ENCODE data around the gene LMBR1L. TPM values are rescaled to one million over a fixed set of nuclear protein-coding genes. Genes with fewer than 3 reads are reported as not detected.

Gene LMBR1L
- total RNA-seq, 3 donors from 2014 or later = 27.5 to 35.5 (median 28.8) TPM

DNA sequence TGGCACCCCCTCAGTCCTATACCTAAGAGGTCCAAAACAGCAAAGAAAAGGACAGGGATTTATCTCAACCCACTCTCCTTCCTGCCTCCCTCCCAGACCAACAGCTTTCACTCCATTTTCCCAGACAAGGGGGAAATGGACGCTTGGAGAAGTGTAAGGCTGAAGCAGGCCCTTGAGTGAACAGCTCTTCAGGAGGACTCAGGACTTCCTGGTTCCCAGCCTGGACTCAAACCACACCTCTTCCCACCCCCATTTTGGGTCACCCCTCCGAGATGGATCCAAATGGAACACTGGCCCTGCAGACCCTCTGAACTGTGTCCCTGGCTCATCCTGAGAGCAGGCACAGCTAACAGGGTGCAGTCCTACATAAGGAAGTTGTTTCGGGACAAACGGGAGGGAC is 52.8 kb downstream of the LMBR1L start:
- H3K4me1 Mint-ChIP-seq (ENCODE audit: low read depth) = peaks cover 56% of the 10 kb centered on the region
- H3K9me3 Mint-ChIP-seq = no peaks in the 10 kb centered on the region
- DNase-seq (no peak), ATAC-seq (no peak)
- H3K4me3 Mint-ChIP-seq = peak overlapping the region; percentile 90
- peaks cover 15% of the 10 kb centered on the region for H3K36me3 Mint-ChIP-seq (ENCODE audit: insufficient read depth)
- H3K27me3 Mint-ChIP-seq (ENCODE audit: low read depth) = no peaks in the 10 kb centered on the region

DNA sequence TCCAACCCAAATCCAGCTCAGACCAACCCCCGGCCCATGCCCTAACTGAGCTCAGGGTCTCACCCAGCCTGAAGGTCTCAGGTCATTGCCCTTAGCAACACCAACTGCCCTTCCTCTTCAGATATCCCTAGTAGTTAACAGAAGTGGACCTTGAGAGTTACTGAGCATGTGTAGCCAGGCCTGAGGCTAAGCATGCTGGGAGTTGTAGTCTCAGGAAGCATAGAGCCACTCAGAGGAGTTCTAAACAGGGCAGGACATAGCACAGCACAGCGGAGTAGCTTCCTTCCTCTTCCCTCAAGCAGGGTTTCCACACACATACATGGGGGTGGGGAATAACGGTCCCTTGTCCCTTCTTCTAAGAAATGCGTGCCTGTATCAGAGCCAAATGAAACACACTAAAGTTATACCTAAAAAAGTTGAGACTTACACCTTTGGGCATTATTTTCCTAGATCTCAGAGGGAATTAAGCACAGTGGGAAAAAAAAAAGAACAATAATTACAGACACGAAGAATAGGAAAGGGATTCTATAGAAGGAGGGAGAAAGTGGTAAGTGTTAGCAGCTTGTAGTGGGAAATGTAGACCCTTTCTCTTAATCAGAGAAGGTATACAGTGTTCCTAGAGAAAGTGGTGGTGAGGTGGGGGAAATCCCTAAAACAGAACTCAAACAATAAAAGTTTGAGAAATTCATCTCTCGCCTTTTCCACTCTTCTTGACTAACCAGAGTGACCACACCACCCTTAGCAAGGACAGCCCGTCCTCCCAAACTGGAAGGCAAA is 54.5 kb downstream of the LMBR1L start:
- Mint-ChIP-seq H3K4me3 (peak overlapping the region; percentile 90), H3K9me3 (no peaks in the 10 kb centered on the region), H3K27me3 (ENCODE audit: low read depth) (no peaks in the 10 kb centered on the region), H3K36me3 (ENCODE audit: insufficient read depth) (peaks cover 29% of the 10 kb centered on the region), H3K4me1 (ENCODE audit: low read depth) (peaks cover 51% of the 10 kb centered on the region)
- ATAC-seq (peak; percentile 59 to 66), DNase-seq (peak; percentile 23)

DNA sequence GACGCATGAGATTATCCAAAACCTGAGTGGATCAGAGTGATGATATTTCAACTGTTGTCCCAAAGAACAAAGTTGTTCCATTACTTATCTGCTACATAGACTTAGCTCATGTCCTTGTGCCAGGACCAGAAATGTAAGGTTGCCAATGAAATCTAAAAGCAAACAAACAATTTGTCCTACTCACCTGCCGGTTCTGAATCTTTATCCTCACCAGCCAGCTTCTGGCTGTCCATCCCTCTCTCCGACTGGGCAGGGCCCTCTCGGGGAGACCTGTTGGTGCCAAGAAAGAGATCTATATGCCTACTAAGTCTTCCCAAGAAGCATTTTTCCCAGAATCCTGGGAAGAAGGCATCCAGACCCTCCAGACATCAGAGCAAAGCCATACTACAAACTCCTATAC is 55.6 kb downstream of the LMBR1L start:
- ATAC-seq (no peak), DNase-seq (no peak)
- peaks cover 35% of the 10 kb centered on the region for H3K36me3 Mint-ChIP-seq (ENCODE audit: insufficient read depth)
- no peaks in the 10 kb centered on the region for H3K27me3 Mint-ChIP-seq (ENCODE audit: low read depth)
- H3K4me3 Mint-ChIP-seq = no peak overlapping the region
- H3K4me1 Mint-ChIP-seq (ENCODE audit: low read depth) = peaks cover 48% of the 10 kb centered on the region
- H3K9me3 Mint-ChIP-seq = no peaks in the 10 kb centered on the region

DNA sequence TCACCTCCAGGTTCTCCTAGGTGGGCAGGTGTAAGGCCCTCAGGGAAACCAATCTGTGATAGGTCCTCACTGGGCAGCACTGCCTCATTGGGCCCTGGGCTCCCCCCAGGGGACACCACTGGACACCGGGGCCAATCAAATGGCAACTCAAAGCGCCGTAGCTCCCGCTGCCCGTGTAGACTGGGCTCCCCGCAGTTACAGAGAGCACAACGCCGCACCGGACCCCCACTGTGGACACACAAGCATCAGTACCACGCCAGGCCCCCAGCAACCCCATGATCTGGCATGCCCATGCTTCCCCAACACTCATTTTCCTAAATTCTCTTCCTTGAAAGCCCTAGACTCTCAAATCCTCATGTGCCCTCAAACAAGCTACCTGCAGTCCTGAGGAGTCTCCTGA is 56.1 kb downstream of the LMBR1L start:
- no peak for ATAC-seq
- Mint-ChIP-seq H3K4me1 (ENCODE audit: low read depth) (peaks cover 48% of the 10 kb centered on the region), H3K27me3 (ENCODE audit: low read depth) (no peaks in the 10 kb centered on the region), H3K4me3 (peak overlapping the region; percentile 7), H3K9me3 (no peaks in the 10 kb centered on the region), H3K36me3 (ENCODE audit: insufficient read depth) (peaks cover 35% of the 10 kb centered on the region)
- no peak for DNase-seq

DNA sequence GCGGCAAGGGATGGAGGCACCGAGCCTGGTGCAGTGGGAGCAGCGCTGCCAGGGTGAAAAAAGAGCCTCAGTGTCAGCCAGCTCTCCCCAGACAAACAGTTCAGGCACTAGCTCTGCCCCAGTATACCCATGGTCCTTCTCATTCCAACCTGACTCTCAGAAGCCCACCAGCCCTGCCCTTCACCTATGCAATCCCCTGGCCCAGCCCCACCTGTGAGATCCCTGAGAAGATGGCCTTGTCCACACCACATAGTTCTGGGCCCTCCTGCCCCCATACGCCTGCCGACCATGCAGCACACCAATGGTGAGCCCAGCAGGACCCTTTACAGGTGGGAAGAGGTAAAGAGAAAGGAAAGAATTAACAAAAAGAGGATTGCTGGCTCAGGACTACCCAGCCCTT is 56.6 kb downstream of the LMBR1L start:
- DNase-seq (no peak), ATAC-seq (no peak)
- H3K36me3 Mint-ChIP-seq (ENCODE audit: insufficient read depth) = peaks cover 35% of the 10 kb centered on the region
- H3K4me3 Mint-ChIP-seq = no peak overlapping the region
- H3K27me3 Mint-ChIP-seq (ENCODE audit: low read depth) = no peaks in the 10 kb centered on the region
- no peaks in the 10 kb centered on the region for H3K9me3 Mint-ChIP-seq
- H3K4me1 Mint-ChIP-seq (ENCODE audit: low read depth) = peaks cover 48% of the 10 kb centered on the region

DNA sequence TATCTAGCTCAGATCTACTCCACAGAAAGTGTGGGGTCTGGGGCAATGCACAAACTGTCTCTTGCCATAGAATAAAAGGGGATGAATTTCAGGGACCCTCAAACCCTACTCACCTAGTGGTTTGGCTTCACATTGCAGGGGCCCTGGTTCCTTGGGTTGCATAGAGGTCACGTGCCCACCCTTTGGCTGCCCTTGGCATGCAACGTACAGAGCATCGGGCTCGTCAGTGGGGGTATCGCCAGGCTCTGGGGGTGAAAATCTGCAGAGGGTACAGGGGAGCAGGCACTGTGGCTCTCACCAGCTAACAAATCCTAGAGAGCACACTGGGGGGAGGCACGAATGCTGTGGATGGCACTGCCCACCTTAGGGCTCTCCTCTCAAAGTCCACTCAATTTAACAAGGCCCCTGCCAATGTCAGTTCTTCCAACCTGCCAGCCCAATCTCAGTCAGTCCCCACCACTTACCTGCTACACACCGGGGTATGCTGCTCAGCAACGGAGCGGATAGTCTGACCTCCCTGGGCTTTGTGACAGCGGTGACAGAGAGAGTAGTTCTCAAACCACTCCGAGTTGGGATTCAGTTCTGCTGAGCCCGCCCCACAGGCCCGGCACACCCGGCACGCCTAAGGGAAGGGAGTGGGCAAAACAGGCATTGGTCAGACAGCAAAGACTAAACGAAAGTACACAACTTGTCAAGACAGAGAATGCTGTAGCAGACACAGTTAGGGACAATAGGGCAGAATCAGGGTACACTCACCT is 58.0 kb downstream of the LMBR1L start:
- no peak for DNase-seq
- H3K36me3 Mint-ChIP-seq (ENCODE audit: insufficient read depth) = peaks cover 49% of the 10 kb centered on the region
- ATAC-seq = no peak
- no peaks in the 10 kb centered on the region for H3K9me3 Mint-ChIP-seq
- H3K4me3 Mint-ChIP-seq = no peak overlapping the region
- peaks cover 35% of the 10 kb centered on the region for H3K4me1 Mint-ChIP-seq (ENCODE audit: low read depth)
- no peaks in the 10 kb centered on the region for H3K27me3 Mint-ChIP-seq (ENCODE audit: low read depth)

DNA sequence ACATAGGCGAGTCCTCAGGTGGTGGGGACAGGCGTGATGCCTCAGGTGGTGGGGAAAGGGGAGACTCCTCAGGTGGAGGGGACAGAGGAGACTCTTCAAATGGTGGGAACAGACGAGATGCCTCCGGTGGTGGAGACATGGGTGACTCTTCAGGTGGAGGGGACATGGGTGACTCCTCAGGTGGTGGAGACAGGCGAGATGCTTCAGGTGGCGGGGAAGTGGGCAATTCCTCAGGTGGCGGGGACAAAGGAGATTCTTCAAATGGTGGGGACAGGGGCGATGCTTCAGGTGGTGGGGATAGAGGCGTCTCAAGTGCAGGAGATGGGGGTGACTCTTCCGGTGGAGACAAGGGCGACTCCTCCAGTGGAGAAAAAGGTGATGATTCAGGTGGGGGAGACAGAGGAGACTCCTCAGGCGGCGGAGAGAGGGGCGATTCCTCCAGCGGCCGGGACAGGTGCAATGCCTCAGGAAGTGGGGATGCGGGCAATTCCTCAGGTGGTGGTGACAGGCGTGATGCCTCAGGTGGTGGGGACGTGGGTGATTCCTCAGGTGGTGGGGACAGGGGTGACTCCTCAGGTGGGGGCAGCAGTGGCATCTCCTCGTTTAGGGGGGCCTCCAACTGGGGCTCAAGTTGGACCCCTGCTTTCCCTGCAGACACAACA is 58.7 kb downstream of the LMBR1L start:
- peaks cover 27% of the 10 kb centered on the region for H3K4me1 Mint-ChIP-seq (ENCODE audit: low read depth)
- no peak for DNase-seq
- peaks cover 54% of the 10 kb centered on the region for H3K36me3 Mint-ChIP-seq (ENCODE audit: insufficient read depth)

DNA sequence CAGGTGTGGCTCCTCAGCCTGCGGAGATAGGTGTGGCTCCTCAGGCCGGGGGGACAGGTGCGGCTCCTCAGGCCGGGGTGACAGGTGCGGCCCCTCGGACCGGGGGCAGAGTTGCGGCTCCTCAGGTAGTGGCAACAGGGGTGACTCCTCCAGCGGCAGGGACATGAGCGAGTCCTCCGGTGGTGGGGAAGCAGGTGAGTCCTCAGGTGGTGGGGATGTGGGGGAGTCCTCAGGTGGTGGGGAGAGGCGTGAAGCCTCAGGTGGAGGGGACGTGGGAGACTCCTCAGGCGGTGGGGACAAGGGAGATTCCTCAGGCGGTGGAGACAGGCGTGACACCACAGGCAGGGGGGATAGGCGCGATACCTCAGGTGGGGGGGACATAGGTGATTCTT is 59.3 kb downstream of the LMBR1L start:
- Mint-ChIP-seq H3K4me3 (no peak overlapping the region), H3K27me3 (ENCODE audit: low read depth) (no peaks in the 10 kb centered on the region), H3K4me1 (ENCODE audit: low read depth) (peaks cover 22% of the 10 kb centered on the region), H3K36me3 (ENCODE audit: insufficient read depth) (peaks cover 57% of the 10 kb centered on the region), H3K9me3 (no peaks in the 10 kb centered on the region)
- DNase-seq (no peak), ATAC-seq (no peak)

More for the DNA sequence above, 58.7 kb downstream of the LMBR1L start:
- H3K27me3 Mint-ChIP-seq (ENCODE audit: low read depth) = no peaks in the 10 kb centered on the region
- no peaks in the 10 kb centered on the region for H3K9me3 Mint-ChIP-seq
- ATAC-seq = no peak
- no peak overlapping the region for H3K4me3 Mint-ChIP-seq

DNA sequence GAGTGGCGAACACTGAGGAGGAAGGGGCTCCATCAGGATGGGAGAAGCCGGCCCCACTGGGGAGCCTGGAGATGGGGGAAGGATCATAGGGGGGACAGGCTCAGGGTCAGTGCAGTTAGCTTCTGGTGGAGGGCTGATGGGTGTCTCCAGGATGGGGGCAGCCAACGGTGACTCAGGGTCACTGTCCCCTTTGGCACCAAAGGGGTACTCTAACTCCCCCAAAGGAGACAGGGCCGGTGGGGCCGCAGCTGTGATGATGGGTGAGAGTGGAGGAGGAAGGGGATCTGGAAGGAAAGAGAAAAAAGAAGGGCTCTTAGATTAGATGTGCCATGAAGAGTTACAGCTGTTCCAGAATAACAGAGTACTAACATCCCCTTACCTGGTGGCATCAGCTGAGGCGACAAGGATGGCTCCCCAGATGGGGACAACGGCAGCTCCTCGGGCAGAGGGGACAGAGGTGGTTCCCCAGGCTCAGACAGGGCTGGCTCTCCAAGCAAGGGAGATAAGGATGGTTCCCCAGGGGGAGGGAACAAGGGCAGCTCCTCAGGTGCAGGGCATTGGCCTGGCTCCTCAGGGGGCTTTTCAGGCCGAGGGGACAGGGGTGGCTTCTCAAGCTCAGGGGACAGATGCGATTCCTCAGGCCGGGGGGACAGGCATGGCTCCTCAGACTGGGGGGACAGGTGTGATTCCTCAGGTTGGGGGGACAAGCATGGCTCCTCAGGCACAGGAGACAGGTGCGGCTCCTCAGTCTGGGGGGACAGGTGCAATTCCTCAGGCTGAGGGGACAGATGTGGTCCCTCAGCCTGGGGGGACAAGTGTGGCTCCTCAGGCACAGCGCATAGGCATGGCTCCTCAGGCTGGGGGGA is 59.9 kb downstream of the LMBR1L start:
- no peak overlapping the region for H3K4me3 Mint-ChIP-seq
- peaks cover 58% of the 10 kb centered on the region for H3K36me3 Mint-ChIP-seq (ENCODE audit: insufficient read depth)
- H3K4me1 Mint-ChIP-seq (ENCODE audit: low read depth) = peaks cover 16% of the 10 kb centered on the region
- no peaks in the 10 kb centered on the region for H3K9me3 Mint-ChIP-seq
- no peaks in the 10 kb centered on the region for H3K27me3 Mint-ChIP-seq (ENCODE audit: low read depth)
- ATAC-seq (no peak), DNase-seq (no peak)

DNA sequence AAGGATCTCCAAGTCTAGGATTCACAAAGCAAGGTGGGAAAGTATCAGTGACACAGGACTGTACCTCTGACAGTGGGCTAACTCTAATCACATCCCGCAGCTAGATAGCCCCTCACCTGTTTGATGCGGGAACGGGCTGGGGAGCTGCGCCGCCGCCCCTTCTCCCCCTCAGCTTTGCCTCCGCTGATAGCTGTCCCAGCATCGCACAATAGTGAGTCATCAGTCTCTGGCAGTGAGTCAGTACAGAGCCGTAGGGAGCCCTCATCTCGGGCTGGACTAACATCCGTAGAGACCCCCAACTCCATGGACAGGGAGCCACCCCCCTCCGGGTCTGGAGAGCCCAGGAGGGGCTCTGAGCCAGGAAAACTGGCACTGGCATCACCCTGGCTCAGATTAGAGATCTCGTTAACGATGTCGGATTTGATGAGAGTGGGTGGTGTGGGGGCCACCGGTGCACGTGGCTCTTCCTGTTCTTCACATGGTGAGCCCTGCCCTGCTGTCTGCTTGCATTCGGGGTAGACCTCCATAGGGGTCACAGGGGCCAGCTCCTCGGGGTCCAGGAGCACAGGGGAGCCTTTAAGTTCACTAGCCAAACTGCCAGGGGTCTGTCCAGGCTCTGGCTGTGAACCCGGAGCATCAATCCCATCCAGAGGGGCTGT is 61.0 kb downstream of the LMBR1L start:
- Mint-ChIP-seq H3K36me3 (ENCODE audit: insufficient read depth) (peaks cover 58% of the 10 kb centered on the region), H3K4me1 (ENCODE audit: low read depth) (peaks cover 5% of the 10 kb centered on the region), H3K9me3 (no peaks in the 10 kb centered on the region), H3K4me3 (no peak overlapping the region), H3K27me3 (ENCODE audit: low read depth) (no peaks in the 10 kb centered on the region)
- DNase-seq (no peak), ATAC-seq (no peak)

DNA sequence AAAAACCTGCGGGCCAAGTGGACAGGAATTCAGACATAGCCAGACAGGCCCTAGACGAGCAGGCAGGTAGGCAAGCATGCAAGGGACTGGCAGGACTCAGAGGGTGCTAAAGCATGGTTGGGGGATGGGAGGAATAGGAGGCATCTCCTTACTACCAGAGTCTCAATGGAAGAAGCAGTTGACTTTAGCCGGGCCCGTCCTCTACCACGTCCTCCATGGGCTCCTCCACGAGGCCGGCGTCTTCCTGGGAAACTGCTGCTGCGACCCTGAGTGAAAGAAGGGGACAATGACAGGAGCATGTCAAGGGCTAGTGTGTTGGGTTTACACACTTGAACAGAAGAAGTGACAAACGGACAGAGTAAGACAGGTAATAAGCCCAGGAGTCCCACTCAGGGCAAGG is 61.7 kb downstream of the LMBR1L start:
- DNase-seq (no peak), ATAC-seq (no peak)
- Mint-ChIP-seq H3K36me3 (ENCODE audit: insufficient read depth) (peaks cover 62% of the 10 kb centered on the region), H3K27me3 (ENCODE audit: low read depth) (no peaks in the 10 kb centered on the region), H3K4me1 (ENCODE audit: low read depth) (no peaks in the 10 kb centered on the region), H3K4me3 (no peak overlapping the region), H3K9me3 (no peaks in the 10 kb centered on the region)

Measured in activated T-cell treated with anti-CD3 and anti-CD28 coated beads, Interleukin-2, amount 50 U/mL, for 4 hours (primary cell).